Right ventricle myocardium superior (tissue), 1 donor: ENCODE measurements around the gene CACNA1C. TPM values are rescaled to one million over a fixed set of nuclear protein-coding genes. Genes with fewer than 3 reads are reported as not detected.

Experiments
- ATAC-seq: fragments of 200-7000 bp; cut with Tn5 transposase; one replicate; pipeline ENCODE4 v1.9.1; 2020; ENCODE audit warnings: mild to moderate bottlenecking; ENCODE audit not compliant: poor library complexity
- DNase-seq: peaks from one replicate; pipeline ENCODE4 v3.0.0-alpha.2; 2020
- intact Hi-C: fragments of 100-400 bp; cut with DNase I; formaldehyde crosslinking; loops from one replicate; pipeline ENCODE4 v1.11.2; 2022
- total RNA-seq: library from RNA; stranded (reverse); fragmentation: NEBNext Ultra II Directional; extraction: Animal tissue kit (Norgen Biotek cat#: 25700); gene quantifications from one replicate; pipeline ENCODE4 v1.2.1, GENCODE V29; 2021
- donor health status: DM: no; HTN: yes; CAD: no; lungs with severe emphysema.

CACNA1C gene
- total RNA-seq, 1 donor from 2014 or later = 151 TPM

- ATAC-seq (no peak), DNase-seq (no peak)
- intact Hi-C loops = no loop called here
Observed at GRCh38 chr12:2149091-2149490, 96.3 kb downstream of the CACNA1C start.

GRCh38 chr12:2150833-2151232 is 98.0 kb downstream of the CACNA1C start:
- intact Hi-C loops = no loop called here
- ATAC-seq (no peak), DNase-seq (no peak)

GRCh38 chr12:2151391-2151790 is 98.6 kb downstream of the CACNA1C start:
- intact Hi-C loops = no loop called here
- DNase-seq (no peak), ATAC-seq (no peak)

- intact Hi-C loops = no loop called here
- DNase-seq = no peak
- no peak for ATAC-seq
Observed at GRCh38 chr12:2152134-2152533, 99.3 kb downstream of the CACNA1C start.

- ATAC-seq = peak; percentile 28
Observed at GRCh38 chr12:2154050-2154449, 101.3 kb downstream of the CACNA1C start.

GRCh38 chr12:2154521-2154920 is 101.7 kb downstream of the CACNA1C start:
- intact Hi-C loops = no loop called here
- ATAC-seq (no peak), DNase-seq (no peak)

More at GRCh38 chr12:2154050-2154449, 101.3 kb downstream of the CACNA1C start:
- DNase-seq = no peak
- intact Hi-C loops = no loop called here

GRCh38 chr12:2156333-2156732 is 103.5 kb downstream of the CACNA1C start:
- ATAC-seq (no peak), DNase-seq (no peak)
- intact Hi-C loops = no loop called here

GRCh38 chr12:2160043-2160442 is 107.3 kb downstream of the CACNA1C start:
- intact Hi-C loops = no loop called here
- ATAC-seq = no peak
- no peak for DNase-seq

GRCh38 chr12:2161473-2161872 is 108.7 kb downstream of the CACNA1C start:
- intact Hi-C loops = no loop called here
- DNase-seq = peak; percentile 87
- ATAC-seq = peak; percentile 52

- DNase-seq (peak; percentile 93), ATAC-seq (peak; percentile 91)
- intact Hi-C loops = no loop called here
Observed at GRCh38 chr12:2163177-2163941, 110.6 kb downstream of the CACNA1C start.

GRCh38 chr12:2165021-2165420 is 112.2 kb downstream of the CACNA1C start:
- DNase-seq (no peak), ATAC-seq (no peak)
- intact Hi-C loops = no loop called here

- no peak for DNase-seq
- intact Hi-C loops = no loop called here
- ATAC-seq = no peak
Observed at GRCh38 chr12:2165927-2166326, 113.1 kb downstream of the CACNA1C start.

- ATAC-seq (no peak), DNase-seq (no peak)
- intact Hi-C loops = no loop called here
Observed at GRCh38 chr12:2166696-2167095, 113.9 kb downstream of the CACNA1C start.

- ATAC-seq = no peak
Observed at GRCh38 chr12:2167231-2167630, 114.4 kb downstream of the CACNA1C start.

GRCh38 chr12:2168808-2169207 is 116.0 kb downstream of the CACNA1C start:
- ATAC-seq (no peak), DNase-seq (no peak)
- intact Hi-C loops = no loop called here

More at GRCh38 chr12:2167231-2167630, 114.4 kb downstream of the CACNA1C start:
- intact Hi-C loops = no loop called here
- DNase-seq = no peak

GRCh38 chr12:2169489-2169888 is 116.7 kb downstream of the CACNA1C start:
- ATAC-seq = no peak
- intact Hi-C loops = no loop called here
- no peak for DNase-seq

- ATAC-seq (no peak), DNase-seq (no peak)
- intact Hi-C loops = loop anchor here (10.0 kb wide), 1 partner anchor 115 kb away; the partner anchor contains the start of gene CACNA1C
Observed at GRCh38 chr12:2169940-2170339, 117.2 kb downstream of the CACNA1C start.

- no peak for ATAC-seq
- intact Hi-C loops = loop anchor here (10.0 kb wide), 1 partner anchor 116 kb away; the partner anchor contains the start of gene CACNA1C
Observed at GRCh38 chr12:2170376-2170775, 117.6 kb downstream of the CACNA1C start.

GRCh38 chr12:2171672-2172426 is 119.1 kb downstream of the CACNA1C start:
- intact Hi-C loops = loop anchor here (10.0 kb wide), 1 partner anchor 117 kb away; the partner anchor contains the start of gene CACNA1C
- peak; percentile 32 for ATAC-seq
- DNase-seq = no peak

More at GRCh38 chr12:2170376-2170775, 117.6 kb downstream of the CACNA1C start:
- DNase-seq = no peak
